T-helper 17 cell (primary cell): ENCODE measurements around the gene TNKS2. TPM values are rescaled to one million over a fixed set of nuclear protein-coding genes. Genes with fewer than 3 reads are reported as not detected.
A peak's percentile ranks its signal among the peaks of the same experiment; 100 is the strongest.

Experiments used
- ATAC-seq: fragments of 150-1000 bp; cut with Tn5 transposase; 2 replicates; pipeline ENCODE4 v1.10.0; 2021; ENCODE audit warnings: mild to moderate bottlenecking, moderate library complexity
- DNase-seq, 3 donors: peaks; one replicate each; pipeline versions ENCODE4 v3.0.0 to v3.0.0-alpha.2; 2020 to 2021
- H3K9me3 ChIP-seq: one replicate; pipeline ENCODE4 v1.7.0; 2013; ENCODE audit warnings: low read length, mild to moderate bottlenecking; ENCODE audit not compliant: control insufficient read depth, poor library complexity, severe bottlenecking
- H3K27ac Mint-ChIP-seq: one replicate; pipeline ENCODE4 v1.8.0; 2022; ENCODE audit warnings: mild to moderate bottlenecking, moderate library complexity, mixed read lengths
- H3K27me3 Mint-ChIP-seq: one replicate; pipeline ENCODE4 v1.8.0; 2022; ENCODE audit warnings: mixed read lengths
- H3K36me3 Mint-ChIP-seq: one replicate; pipeline ENCODE4 v1.8.0; 2022; ENCODE audit warnings: low read depth, mixed read lengths
- H3K4me1 Mint-ChIP-seq: one replicate; pipeline ENCODE4 v1.8.0; 2022; ENCODE audit warnings: mild to moderate bottlenecking, mixed read lengths
- H3K4me3 Mint-ChIP-seq: one replicate; pipeline ENCODE4 v1.8.0; 2022; ENCODE audit warnings: mild to moderate bottlenecking, moderate library complexity, mixed read lengths
- total RNA-seq, 4 donors: library from RNA in 2 of 4; stranded (reverse) in 2 of 4; gene quantifications; one replicate each; pipeline ENCODE4 v1.2.3 and lab custom pipeline; 2022 to 2026

Gene TNKS2
- total RNA-seq, 2 donors from 2014 or later = 43.4 to 50.6 TPM

GRCh38 chr10:91860885-91861284 lies 62.7 kb downstream of the TNKS2 start:
- DNase-seq (no peak), ATAC-seq (no peak)
- no peaks in the 10 kb centered on the region for H3K27me3 Mint-ChIP-seq
- H3K9me3 ChIP-seq = no peaks in the 10 kb centered on the region
- no peak overlapping the region for H3K4me3 Mint-ChIP-seq
- peaks cover 5% of the 10 kb centered on the region for H3K36me3 Mint-ChIP-seq
- H3K27ac Mint-ChIP-seq = no peak overlapping the region
- peaks cover 2% of the 10 kb centered on the region for H3K4me1 Mint-ChIP-seq

GRCh38 chr10:91864099-91864498 lies 65.9 kb downstream of the TNKS2 start:
- ATAC-seq (no peak), DNase-seq (no peak)
- Mint-ChIP-seq H3K27me3 (no peaks in the 10 kb centered on the region), H3K4me1 (peaks cover 3% of the 10 kb centered on the region), H3K27ac (no peak overlapping the region), H3K36me3 (no peaks in the 10 kb centered on the region), H3K4me3 (no peak overlapping the region)
- H3K9me3 ChIP-seq = no peaks in the 10 kb centered on the region

- no peaks in the 10 kb centered on the region for H3K9me3 ChIP-seq
- H3K27ac Mint-ChIP-seq = no peak overlapping the region
- H3K36me3 Mint-ChIP-seq = no peaks in the 10 kb centered on the region
- no peak for DNase-seq
- no peaks in the 10 kb centered on the region for H3K27me3 Mint-ChIP-seq
- H3K4me1 Mint-ChIP-seq = peaks cover 3% of the 10 kb centered on the region
- ATAC-seq = no peak
- H3K4me3 Mint-ChIP-seq = no peak overlapping the region
Observed at GRCh38 chr10:91864744-91865143, 66.5 kb downstream of the TNKS2 start.

GRCh38 chr10:91865562-91866081 lies 67.4 kb downstream of the TNKS2 start:
- H3K27ac Mint-ChIP-seq = no peak overlapping the region
- peaks cover 3% of the 10 kb centered on the region for H3K4me1 Mint-ChIP-seq
- no peaks in the 10 kb centered on the region for H3K27me3 Mint-ChIP-seq
- no peak for ATAC-seq
- H3K4me3 Mint-ChIP-seq = no peak overlapping the region
- no peaks in the 10 kb centered on the region for H3K9me3 ChIP-seq
- H3K36me3 Mint-ChIP-seq = no peaks in the 10 kb centered on the region
- DNase-seq = no peak

GRCh38 chr10:91875156-91875555 lies 76.9 kb downstream of the TNKS2 start:
- no peak for ATAC-seq
- no peaks in the 10 kb centered on the region for H3K36me3 Mint-ChIP-seq
- H3K27ac Mint-ChIP-seq = no peak overlapping the region
- H3K4me1 Mint-ChIP-seq = no peaks in the 10 kb centered on the region
- H3K4me3 Mint-ChIP-seq = no peak overlapping the region
- H3K27me3 Mint-ChIP-seq = no peaks in the 10 kb centered on the region
- DNase-seq = no peak
- no peaks in the 10 kb centered on the region for H3K9me3 ChIP-seq

- Mint-ChIP-seq H3K4me3 (no peak overlapping the region), H3K27ac (no peak overlapping the region), H3K36me3 (no peaks in the 10 kb centered on the region), H3K27me3 (no peaks in the 10 kb centered on the region), H3K4me1 (no peaks in the 10 kb centered on the region)
- no peak for ATAC-seq
- H3K9me3 ChIP-seq = no peaks in the 10 kb centered on the region
- DNase-seq = no peak
Observed at GRCh38 chr10:91875779-91876178, 77.6 kb downstream of the TNKS2 start.

- Mint-ChIP-seq H3K36me3 (no peaks in the 10 kb centered on the region), H3K27me3 (no peaks in the 10 kb centered on the region), H3K4me1 (no peaks in the 10 kb centered on the region), H3K4me3 (no peak overlapping the region), H3K27ac (no peak overlapping the region)
- H3K9me3 ChIP-seq = no peaks in the 10 kb centered on the region
- no peak for ATAC-seq
- DNase-seq = no peak
Observed at GRCh38 chr10:91879515-91880170, 81.4 kb downstream of the TNKS2 start.

GRCh38 chr10:91880310-91880709 lies 82.1 kb downstream of the TNKS2 start:
- Mint-ChIP-seq H3K4me3 (no peak overlapping the region), H3K36me3 (no peaks in the 10 kb centered on the region)

GRCh38 chr10:91883549-91884444 lies 85.6 kb downstream of the TNKS2 start:
- H3K4me1 Mint-ChIP-seq = peaks cover 10% of the 10 kb centered on the region
- no peaks in the 10 kb centered on the region for H3K9me3 ChIP-seq
- no peaks in the 10 kb centered on the region for H3K36me3 Mint-ChIP-seq
- ATAC-seq (no peak), DNase-seq (no peak)
- H3K27ac Mint-ChIP-seq = no peak overlapping the region
- no peak overlapping the region for H3K4me3 Mint-ChIP-seq
- H3K27me3 Mint-ChIP-seq = peaks cover 11% of the 10 kb centered on the region

More at GRCh38 chr10:91880310-91880709, 82.1 kb downstream of the TNKS2 start:
- ATAC-seq = no peak
- no peaks in the 10 kb centered on the region for H3K9me3 ChIP-seq
- DNase-seq = no peak
- peaks cover 3% of the 10 kb centered on the region for H3K27me3 Mint-ChIP-seq
- no peaks in the 10 kb centered on the region for H3K4me1 Mint-ChIP-seq
- H3K27ac Mint-ChIP-seq = no peak overlapping the region

- Mint-ChIP-seq H3K4me1 (peaks cover 10% of the 10 kb centered on the region), H3K27ac (no peak overlapping the region), H3K27me3 (peaks cover 14% of the 10 kb centered on the region), H3K4me3 (no peak overlapping the region), H3K36me3 (peaks cover 2% of the 10 kb centered on the region)
- ATAC-seq (no peak), DNase-seq (no peak)
- H3K9me3 ChIP-seq = no peaks in the 10 kb centered on the region
Observed at GRCh38 chr10:91884536-91884935, 86.3 kb downstream of the TNKS2 start.

GRCh38 chr10:91885362-91886079 lies 87.3 kb downstream of the TNKS2 start:
- Mint-ChIP-seq H3K27me3 (peaks cover 19% of the 10 kb centered on the region), H3K36me3 (peaks cover 2% of the 10 kb centered on the region), H3K27ac (no peak overlapping the region), H3K4me3 (no peak overlapping the region), H3K4me1 (peaks cover 10% of the 10 kb centered on the region)
- ATAC-seq (no peak), DNase-seq (no peak)
- H3K9me3 ChIP-seq = no peaks in the 10 kb centered on the region

GRCh38 chr10:91886954-91887271 lies 88.7 kb downstream of the TNKS2 start:
- Mint-ChIP-seq H3K4me3 (peak overlapping the region; percentile 92), H3K27ac (no peak overlapping the region), H3K36me3 (peaks cover 2% of the 10 kb centered on the region), H3K4me1 (peaks cover 10% of the 10 kb centered on the region), H3K27me3 (peaks cover 23% of the 10 kb centered on the region)
- ATAC-seq = no peak
- DNase-seq = no peak
- no peaks in the 10 kb centered on the region for H3K9me3 ChIP-seq
